ENCODE results near the gene RGS7.

GRCh38 chr1:240847325-240847724 is 509.7 kb downstream of the RGS7 start:
- TF ChIP-seq, protein P1, sequence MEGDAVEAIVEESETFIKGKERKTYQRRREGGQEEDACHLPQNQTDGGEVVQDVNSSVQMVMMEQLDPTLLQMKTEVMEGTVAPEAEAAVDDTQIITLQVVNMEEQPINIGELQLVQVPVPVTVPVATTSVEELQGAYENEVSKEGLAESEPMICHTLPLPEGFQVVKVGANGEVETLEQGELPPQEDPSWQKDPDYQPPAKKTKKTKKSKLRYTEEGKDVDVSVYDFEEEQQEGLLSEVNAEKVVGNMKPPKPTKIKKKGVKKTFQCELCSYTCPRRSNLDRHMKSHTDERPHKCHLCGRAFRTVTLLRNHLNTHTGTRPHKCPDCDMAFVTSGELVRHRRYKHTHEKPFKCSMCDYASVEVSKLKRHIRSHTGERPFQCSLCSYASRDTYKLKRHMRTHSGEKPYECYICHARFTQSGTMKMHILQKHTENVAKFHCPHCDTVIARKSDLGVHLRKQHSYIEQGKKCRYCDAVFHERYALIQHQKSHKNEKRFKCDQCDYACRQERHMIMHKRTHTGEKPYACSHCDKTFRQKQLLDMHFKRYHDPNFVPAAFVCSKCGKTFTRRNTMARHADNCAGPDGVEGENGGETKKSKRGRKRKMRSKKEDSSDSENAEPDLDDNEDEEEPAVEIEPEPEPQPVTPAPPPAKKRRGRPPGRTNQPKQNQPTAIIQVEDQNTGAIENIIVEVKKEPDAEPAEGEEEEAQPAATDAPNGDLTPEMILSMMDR (IDR thresholded peaks at IDR 0.05; ENCODE audit: poor library complexity): no peak
- TF ChIP-seq EZH2phosphoT487 (IDR thresholded peaks at IDR 0.05; ENCODE audit: low read depth, severe bottlenecking, unreplicated experiment): no peak

Data from hepatocyte (in vitro differentiated cells).